Epidermal melanocyte (primary cell): Measurements from ENCODE around the gene ADAM12.
"Not testable (repeated sequence)": the region's sequence is repeated elsewhere in the genome, so short reads cannot be mapped to it uniquely, and the experiment has no call there.

ENCODE experiments used
- DNase-seq: peaks from one replicate; pipeline ENCODE4 v3.0.0; 2011; ENCODE audit warnings: low spot score; ENCODE audit not compliant: insufficient read length

Gene ADAM12

DNA sequence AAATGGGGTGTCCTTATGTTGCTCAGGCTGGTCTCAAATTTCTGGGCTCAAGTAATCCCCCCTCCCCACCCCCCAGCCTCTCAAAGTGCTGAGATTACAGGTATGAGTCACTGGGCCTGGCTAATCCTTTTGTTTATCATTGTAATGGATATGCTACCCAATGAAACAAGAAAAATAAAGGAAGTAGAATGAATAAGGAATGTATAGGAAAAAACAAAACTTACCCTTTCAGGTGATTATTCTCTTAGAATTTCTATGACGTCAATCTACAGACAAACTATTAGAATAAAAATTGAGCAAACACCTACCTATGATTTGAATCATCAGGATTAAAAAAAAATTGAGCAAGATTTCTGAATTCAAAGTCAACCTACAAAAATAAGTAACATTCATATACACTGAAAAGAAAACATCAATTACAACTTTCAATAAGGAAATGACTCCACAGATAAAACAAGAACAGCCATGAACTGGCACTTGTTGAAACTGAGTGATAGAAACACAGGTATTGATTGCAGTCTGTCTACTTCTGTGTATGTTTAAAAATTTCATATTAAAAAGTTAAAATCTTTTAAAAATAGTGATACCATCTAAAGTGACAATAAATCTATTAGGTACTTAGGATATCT, 12.2 kb downstream of the ADAM12 start:
- DNase-seq = no peak

DNA sequence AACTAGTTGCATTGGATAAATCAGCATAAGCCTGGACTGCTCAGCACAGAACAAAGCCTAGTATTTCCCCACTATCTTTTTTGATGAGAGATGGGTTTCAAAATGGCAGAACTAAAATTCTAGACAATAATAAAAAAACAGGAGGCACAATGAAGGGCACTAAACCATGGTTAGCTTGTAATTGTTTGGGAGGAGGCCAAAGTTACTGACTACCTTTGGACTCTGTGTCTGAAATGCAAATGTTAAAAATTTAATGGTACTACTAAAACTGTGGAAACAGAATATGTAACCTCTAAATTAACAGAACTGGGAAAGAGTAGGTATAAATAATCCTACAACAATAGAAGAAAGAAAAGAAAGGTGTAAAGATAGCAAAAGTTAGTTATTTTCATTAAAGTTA, 13.0 kb downstream of the ADAM12 start:
- DNase-seq = no peak

DNA sequence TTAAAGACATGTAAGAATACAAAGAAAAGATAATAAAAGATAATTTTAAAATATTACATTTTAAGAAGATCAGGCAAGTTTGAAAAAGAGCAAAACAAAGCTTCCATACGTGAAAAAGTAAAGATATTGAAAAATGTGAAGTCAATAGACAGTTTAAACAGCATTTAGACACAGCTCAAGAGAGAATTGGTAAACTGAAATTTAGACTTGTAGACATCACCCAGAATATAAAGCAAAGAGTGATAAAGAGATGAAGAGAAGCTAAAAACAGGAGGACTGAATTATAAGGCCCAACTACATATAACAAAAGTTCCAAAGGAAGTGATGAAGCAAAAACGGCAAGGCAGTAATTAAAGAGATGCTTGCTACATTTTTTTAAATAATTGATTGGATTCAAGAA, 13.8 kb downstream of the ADAM12 start:
- no peak for DNase-seq

DNA sequence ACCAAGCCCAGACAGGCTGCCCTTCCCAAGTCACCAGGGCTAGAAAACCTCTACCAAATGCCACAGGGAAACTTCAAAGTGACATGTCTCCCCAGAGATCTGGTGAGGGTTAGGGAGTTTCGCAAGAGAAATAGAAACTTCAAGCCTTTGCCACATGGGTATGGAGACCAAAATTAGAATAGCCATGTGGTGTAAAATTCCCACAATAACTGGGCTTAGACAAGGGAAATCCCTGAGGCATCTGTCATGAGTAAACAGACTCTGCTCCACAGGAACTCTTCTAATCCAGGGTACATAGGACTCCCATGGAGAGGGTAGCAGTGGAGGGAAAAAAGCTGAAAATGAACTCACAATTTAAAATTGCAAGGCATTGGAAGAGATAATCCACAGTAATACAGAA, 14.3 kb downstream of the ADAM12 start:
- DNase-seq = no peak

DNA sequence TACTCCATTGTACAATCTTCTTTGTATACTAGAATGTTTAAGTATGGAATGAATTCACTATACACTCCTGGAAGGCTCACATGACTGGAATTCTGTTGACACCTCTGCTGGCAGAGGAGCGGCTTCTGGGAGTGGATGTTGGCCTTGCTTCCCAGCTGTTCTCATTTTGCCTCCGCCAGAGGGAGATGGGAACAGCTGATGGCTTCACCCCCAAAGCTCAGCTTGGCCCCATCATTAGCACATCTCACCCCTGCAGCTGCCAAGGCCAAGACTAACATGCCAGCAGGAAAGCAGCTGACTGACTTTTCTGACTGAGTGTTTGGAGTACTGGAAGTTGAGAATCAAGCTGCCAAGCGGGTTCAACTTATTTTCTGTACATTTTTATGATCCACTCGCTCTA, 15.1 kb downstream of the ADAM12 start:
- no peak for DNase-seq

DNA sequence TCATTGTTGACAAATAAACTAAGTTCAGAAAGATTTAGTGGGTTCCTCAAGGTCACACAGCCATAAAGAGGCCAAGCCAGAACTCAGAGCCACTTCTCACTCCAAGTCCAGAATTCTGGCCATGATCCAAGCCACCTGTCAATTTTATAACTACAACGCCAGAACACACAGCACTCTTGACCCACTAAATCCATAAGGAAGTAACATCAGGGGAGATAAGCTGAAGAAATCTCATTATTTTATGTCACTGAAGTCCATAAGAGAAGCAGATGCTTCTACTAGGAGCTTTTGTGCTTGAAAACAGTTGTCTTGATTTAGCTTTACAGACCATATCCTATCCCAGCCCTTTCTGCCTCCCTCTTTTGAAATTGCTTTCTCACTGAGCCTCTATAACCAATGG, 15.9 kb downstream of the ADAM12 start:
- DNase-seq = no peak

DNA sequence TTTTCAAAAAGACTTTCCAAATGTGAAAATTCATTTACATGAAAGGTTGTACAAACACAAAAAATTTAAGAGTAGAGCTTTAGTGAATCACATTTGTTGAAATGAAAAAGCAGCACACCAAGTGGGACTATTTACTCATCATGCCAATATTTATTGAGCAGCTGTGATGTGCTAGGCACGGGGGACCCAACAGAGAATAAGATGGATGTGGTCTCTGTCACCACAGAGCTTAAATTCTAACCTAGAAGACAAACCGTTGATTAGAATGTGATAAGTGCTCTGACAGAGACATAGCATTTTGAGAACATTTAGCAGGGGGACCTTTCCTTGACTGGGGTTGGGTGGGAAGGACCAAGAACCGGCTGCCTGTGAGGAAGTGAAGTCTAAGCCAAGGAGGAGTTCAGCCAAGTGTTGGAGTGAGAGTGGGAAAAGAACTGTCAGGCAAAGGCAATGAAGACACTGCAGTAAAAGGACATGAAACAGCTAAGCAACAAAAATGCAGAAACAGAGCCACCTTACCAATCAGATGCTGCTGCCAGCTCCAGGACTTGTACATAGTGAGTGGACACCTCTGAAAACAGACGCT, 19.1 kb downstream of the ADAM12 start:
- DNase-seq = no peak

DNA sequence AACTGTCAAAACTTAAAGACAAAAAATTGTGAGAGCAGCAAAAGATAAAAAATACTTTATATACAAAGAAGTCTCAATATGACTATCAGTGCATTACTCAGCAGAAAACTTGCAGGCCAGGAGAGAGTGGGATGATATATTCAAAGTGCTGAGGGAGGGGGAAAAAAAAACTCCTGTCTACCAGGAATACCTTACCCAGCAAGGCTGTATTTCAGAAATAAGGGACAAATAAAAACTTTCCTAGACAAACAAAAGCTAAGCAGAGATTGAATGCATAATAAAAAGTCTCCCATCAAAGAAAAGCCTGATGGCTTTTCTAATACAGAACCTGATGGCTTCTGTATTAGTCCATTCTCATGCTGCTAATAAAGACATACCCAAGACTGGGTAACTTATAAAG, 31.1 kb downstream of the ADAM12 start:
- no peak for DNase-seq

DNA sequence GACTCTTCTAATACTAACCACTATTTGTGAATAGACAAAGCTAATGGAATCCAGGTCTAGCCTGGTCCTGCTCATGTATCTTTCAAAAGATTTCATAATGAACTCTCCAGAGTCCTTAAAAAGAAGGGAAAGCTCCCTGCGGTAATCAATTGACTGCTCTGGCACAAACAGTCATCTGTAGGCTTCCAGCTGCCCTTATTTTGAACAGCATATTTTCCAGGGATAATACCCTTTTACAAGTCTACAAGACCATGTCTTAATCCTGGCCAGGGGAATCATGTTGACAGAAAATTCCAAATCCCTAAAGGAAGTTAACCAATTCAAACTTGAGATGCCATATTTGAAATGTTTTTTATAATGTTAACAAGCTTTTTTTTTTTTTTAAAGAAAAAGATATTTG, 34.6 kb downstream of the ADAM12 start:
- DNase-seq = no peak

DNA sequence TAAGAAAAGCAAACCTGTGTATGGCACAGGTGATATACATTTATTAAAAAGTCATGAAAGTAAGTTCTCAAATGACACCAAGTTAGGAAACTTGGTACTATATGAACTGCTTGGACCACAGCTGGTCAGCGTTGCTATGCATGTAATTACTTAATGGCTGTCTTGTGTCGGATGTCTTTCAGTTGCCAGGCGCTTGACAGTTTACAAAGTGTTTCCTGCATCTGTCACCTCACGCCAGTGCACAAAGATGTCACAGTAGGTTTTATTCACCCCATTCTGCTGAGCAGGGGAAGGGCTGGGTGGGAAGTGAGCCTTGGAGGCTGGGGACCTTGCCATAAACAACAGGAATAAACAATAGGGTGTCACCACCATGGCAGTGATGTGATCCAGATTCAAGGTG, 35.8 kb downstream of the ADAM12 start:
- no peak for DNase-seq

DNA sequence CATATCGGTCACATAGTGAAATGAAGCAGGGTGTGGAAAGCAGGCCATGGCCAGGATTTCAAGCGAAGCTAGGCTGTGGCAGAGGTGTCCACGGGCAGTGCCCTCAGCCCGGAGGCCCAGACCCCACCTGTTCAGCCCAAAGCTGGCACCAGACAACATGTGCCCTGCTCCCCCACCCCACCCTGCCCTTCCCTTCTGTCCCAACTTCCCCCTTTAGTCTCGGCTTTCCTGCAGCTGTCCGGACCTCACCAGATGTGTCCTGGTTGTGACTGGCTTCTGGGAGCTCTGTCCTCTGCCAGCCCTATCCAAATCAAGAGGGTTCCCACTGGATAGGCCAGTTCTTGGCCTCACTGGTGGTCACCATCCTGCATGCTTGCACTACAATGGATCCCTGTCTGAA, 37.3 kb downstream of the ADAM12 start:
- no peak for DNase-seq

DNA sequence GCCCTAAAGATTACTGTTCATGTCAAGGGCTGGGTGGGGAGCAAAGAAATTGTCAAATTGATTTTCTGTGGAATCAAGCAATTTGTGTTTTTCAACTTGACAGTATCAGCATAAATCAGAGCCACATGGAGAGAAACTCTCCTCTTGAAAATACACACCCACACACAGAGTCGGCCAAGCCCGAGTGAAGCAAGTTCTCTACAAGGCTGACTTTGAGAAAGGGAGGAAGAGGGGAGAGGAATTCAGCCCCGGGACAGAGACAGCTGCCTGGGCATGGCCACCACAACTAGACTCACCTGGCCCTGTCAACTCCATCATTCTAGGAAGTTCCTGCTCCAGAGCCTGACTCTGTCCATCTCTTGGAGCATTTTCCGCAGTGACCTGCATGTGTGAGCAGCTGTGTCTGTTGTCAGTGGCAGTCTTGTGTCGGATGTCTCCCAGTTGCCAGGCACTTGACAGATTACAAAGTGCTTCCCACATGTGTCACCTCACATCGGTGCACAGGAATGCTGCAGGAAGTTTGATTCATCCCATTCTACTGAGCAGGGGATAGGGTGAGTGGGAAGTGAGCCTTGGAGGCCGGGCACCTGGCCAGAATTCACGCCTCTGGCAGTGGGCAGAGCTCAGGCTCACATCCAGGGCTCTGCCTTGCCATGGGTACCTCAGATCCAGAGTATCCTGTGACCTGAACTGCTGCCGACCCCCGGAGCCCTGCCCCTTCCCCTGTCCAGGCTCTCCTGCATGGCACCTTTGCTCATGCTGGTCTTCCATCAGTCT, 37.9 kb downstream of the ADAM12 start:
- no peak for DNase-seq

DNA sequence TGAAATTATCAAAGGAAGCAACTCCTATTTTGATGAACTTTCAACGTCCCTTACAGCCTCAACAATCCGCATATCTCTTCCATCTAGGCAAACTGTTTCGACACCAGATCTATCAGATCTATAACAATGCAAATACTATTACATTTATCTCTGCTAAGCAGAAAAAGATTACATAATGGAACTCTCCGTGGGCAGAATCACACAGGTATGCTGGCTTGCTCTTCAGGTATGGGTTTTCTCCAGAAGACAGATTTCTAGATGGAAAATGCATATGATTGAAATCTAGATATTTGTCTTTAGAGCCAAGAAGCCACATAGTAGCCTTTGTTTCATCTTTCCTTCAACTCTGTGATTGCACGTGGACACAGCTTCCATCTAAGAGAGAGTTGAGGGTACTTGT, 38.6 kb downstream of the ADAM12 start:
- DNase-seq = no peak

DNA sequence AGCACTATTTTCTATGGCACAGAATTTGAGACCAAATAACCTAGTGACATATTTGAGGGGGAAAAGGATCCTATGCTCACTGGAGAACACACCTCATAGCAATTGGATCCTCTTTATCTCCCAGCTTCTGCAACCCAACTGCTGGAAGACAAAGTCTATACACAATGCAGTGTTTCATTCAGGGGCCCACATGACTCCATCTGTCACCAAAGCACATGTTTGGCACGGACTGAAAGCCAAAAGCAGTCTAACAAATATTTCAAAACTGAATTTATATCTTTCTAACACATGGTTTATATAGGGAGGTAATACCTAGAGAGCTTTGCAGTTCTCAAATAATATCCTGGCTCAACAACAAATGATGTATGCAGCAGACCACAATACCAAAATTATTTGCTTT, 39.2 kb downstream of the ADAM12 start:
- no peak for DNase-seq

DNA sequence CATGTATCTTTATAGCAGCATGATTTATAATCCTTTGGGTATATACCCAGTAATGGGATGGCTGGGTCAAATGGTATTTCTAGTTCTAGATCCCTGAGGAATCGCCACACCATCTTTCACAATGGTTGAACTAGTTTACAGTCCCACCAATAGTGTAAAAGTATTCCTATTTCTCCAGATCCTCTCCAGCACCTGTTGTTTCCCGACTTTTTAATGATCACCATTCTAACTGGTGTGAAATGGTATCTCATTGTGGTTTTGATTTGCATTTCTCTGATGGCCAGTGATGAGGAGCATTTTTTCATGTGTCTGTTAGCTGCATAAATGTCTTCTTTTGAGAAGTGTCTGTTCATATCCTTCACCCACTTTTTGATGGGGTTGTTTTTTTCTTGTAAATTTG, 44.8 kb downstream of the ADAM12 start:
- DNase-seq = not testable (repeated sequence)

DNA sequence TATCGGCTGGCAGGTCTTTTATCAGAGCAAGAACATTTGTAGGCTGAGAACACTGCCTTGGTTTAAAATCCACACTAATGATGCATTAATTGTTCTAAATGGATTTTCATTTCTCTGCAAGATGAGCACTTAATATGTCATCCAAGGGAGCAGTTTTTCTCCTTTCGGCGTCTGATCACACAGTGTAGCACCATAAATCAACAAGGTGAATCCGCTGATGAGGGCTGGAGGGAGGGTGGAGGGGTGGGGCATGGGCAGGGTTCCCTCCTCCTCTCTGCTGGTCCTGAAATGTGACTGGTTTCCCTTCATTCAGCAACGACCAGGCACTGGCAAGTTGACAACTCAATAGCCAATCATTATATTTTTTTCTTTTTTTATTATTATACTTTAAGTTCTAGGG, 45.6 kb downstream of the ADAM12 start:
- DNase-seq = no peak

DNA sequence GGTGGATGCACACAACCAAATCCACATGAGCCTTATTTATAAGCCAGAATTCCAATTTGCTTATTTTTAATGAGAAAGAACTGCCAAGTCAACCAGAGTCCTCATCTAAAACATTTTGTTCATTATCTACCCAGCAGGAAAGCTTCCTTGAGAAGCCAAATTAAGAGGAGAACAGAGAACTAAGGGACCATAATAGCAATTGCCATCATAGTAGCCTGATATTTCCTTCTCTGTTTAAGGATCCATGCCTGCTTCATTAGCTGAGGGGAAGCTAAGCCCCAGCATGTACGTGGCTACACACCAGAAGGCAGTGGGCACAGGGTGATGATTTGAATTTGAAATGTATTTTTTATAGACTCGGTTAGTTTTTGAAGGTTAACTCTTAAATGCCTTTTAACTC, 46.8 kb downstream of the ADAM12 start:
- no peak for DNase-seq

DNA sequence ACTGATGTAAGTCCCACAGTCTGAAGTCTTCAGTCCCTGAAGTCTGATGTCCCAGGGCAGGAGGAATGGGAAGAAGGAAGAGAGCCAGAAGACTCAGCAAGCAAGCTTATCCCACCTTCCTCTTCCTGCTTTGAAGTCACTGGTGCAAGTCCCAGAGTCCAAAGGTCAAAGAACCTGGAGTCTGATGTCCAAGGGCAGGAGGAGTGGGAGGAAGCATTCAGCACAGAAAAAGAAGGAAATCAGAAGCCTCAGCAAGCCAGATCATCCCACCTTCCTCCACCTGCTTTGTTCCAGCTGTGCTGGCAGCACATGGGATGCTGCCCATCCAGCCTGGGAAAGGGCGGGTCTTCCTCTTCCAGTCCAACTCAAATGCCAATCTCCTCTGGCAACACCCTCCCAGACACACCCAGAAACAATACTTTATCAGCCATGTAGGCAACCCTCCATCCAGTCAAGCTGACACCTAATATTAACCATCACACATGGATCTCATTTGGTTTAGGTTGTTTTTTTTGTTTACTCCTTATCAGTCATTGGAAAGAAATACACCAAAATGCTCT, 50.9 kb downstream of the ADAM12 start:
- DNase-seq = no peak

DNA sequence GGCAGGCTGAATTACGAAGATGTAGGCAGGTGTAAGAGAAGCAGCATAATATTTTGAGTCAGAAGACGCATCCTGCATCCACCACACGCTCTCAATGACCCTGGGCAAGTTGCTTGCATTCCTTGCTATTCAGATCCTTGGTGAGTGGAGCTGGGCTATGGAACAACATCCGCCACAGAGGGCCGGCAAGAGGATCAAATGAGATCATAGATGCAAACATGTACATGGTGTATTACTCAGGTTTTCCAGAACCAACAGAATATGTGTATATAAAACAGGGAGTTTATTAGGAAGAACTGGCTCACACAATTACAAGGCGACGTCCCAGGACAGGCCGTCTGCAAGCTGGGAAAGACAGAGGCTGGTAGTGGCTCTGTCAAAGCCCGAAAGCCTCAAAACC, 51.5 kb downstream of the ADAM12 start:
- no peak for DNase-seq

DNA sequence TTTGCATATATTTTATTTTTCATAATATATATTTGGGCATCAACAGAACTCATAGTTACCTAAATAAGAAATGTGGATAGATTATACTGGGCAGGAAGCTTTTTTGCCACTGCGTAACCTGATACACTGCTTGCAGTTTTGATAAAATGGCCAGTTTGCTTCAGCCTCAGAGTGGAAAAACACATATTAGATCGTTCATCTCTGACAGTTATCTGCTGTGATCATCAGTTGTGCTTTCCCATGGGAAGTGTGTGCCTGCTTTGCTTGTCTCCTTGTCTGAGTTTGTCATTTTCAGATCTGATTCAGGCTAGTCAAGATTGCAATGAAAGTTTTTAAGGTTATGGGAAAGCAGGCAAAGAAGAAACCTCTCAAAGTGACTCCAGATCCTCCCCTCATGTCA, 54.0 kb downstream of the ADAM12 start:
- no peak for DNase-seq

DNA sequence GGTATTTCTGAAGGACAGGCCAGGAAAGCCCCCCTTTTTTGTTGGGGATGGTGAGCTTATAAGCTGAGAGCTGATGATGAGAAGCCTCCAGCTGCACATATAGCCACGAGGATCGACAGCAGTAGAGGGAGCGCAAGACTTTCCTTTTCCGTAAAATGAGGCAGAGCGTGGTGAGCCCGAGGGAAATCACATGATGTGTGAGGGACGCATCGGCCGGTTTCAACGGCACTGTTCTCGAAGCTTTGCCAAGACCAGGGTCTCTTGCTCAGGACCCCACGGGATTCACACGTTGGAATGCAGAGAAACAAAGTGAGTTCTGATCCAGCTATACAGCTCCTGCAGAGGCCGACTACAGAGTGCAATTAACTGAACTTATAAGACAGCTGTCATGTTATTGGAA, 55.7 kb downstream of the ADAM12 start:
- no peak for DNase-seq

DNA sequence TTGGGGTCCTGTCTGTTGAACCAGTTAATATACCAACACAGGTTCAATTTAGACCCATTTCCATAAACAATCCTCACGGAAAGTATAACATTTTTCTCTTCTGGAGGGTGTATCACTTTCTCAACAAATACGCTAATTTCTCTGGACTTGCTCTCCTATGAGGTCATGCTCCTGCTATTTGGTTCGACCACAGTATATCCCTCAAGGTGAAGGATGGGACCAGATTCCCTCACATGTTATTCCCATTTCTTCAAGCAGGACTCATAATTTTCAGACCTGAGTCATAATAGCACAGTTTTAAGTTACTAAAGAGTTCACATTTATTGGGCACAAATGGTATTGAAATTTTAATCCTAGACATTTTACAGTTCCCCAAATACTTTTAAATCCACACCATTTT, 57.2 kb downstream of the ADAM12 start:
- DNase-seq = no peak

DNA sequence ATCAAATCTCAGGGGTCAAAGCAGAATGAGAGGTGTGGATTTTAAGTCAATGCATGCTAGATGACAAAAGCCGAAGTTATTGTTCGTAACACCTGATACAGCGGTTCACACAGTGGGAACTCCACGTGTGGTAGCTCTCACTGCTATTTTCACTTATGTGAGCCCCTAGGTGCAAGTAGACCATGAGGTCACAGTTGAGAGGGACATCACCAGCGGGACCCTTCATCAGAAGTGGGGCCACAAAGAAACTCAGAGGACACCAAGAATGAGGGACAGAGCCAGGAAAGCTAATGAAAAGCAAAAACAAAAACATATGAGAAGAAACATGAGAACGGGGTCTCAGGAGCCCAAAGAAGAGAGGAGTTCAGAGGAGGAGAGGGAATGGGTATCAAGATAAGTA, 63.5 kb downstream of the ADAM12 start:
- no peak for DNase-seq
